HCT116 (cell line): ENCODE results near the gene GALNT14. TPM values are rescaled to one million over a fixed set of nuclear protein-coding genes. Genes with fewer than 3 reads are reported as not detected.

Source experiments
- ATAC-seq: fragments of 200-7000 bp; cut with Tn5 transposase; 2 replicates; pipeline ENCODE4 v1.9.1; 2020; ENCODE audit warnings: mild to moderate bottlenecking, moderate library complexity
- BruUV-seq: library from RNA; stranded (reverse); fragments of 400-500 nt; replicated peaks from 2 replicates; lab custom pipeline; 2021; lab: Mats Ljungman, UMichigan
- CTCF ChIA-PET: fragments of 300-600 bp; sonication (Branson Sonifier 250); formaldehyde crosslinking; loops from one replicate; lab custom pipeline; 2021; ENCODE audit warnings: antibody characterized with exemption; lab: Charles Lee
- POLR2A ChIA-PET: fragments of 300-600, 350-600 bp; sonication (Branson Sonifier 250); formaldehyde crosslinking; loops from one replicate; lab custom pipeline; 2021; ENCODE audit warnings: antibody characterized with exemption; lab: Charles Lee
- RAD21 ChIA-PET, 2 experiments: fragments of 300-600 bp; sonication (Branson Sonifier 250); formaldehyde crosslinking; loops; one replicate each; lab custom pipeline; 2023; ENCODE audit warnings: low total read pairs in 2 of 2; ENCODE audit not compliant: uncharacterized antibody in 2 of 2, unreplicated experiment in 2 of 2, low non-redundant PET in 1 of 2; lab: Charles Lee
- DNase-seq: peaks from one replicate; pipeline ENCODE4 v3.0.0-alpha.2; 2010; ENCODE audit warnings: low read depth, low spot score
- H2AFZ ChIP-seq: fragments of 200-600 bp; shearing (Covaris generic), sonication (generic); 2 replicates; pipeline ENCODE4 v1.6.1; 2017; ENCODE audit warnings: low read depth, mixed run types, mixed read lengths, antibody characterized with exemption, low read length; ENCODE audit not compliant: poor library complexity, severe bottlenecking
- H3K27ac ChIP-seq: 2 replicates; pipeline ENCODE4 v1.5.1; 2012; ENCODE audit warnings: low read depth, low read length
- H3K27me3 ChIP-seq: fragments of 200-600 bp; sonication (generic); 2 replicates; pipeline ENCODE4 v1.6.1; 2016; ENCODE audit warnings: mixed run types, low read length, mixed read lengths; ENCODE audit not compliant: insufficient read depth
- H3K36me3 ChIP-seq, 2 experiments: fragments of 200-500 bp in 1 of 2; fragments of 200-600 bp in 1 of 2; sonication (Bioruptor generic) in 1 of 2; sonication (generic) in 1 of 2; 2 replicates each; pipeline versions ENCODE4 v1.5.1 to v1.6.1; 2014 to 2016; ENCODE audit warnings: low read length in 2 of 2, inconsistent platforms in 1 of 2, mixed read lengths in 1 of 2, mixed run types in 1 of 2; ENCODE audit not compliant: insufficient read depth in 2 of 2, control insufficient read depth in 1 of 2
- H3K4me1 ChIP-seq, 2 experiments: fragments of 200-600 bp in 1 of 2; sonication (generic) in 1 of 2; 2 replicates each; pipeline versions ENCODE4 v1.5.1 to v1.6.1; 2012 to 2017; ENCODE audit warnings: low read length in 2 of 2, inconsistent platforms in 1 of 2, mild to moderate bottlenecking in 1 of 2, mixed read lengths in 1 of 2, mixed run types in 1 of 2, moderate library complexity in 1 of 2; ENCODE audit not compliant: insufficient read depth in 2 of 2, control insufficient read depth in 1 of 2
- H3K4me2 ChIP-seq: fragments of 200-600 bp; sonication (generic); 2 replicates; pipeline ENCODE4 v1.6.1; 2017; ENCODE audit warnings: mixed run types, low read length, mixed read lengths
- H3K4me3 ChIP-seq, 2 experiments: fragments of 200-600 bp in 1 of 2; sonication (generic) in 1 of 2; replicated peaks in 1 of 2; 2 replicates each; pipeline ENCODE4 v1.5.1; 2011 to 2016; ENCODE audit warnings: low read length in 2 of 2, control low read depth in 1 of 2, low read depth in 1 of 2, mild to moderate bottlenecking in 1 of 2, mixed read lengths in 1 of 2, mixed run types in 1 of 2
- H3K79me2 ChIP-seq: fragments of 200-600 bp; sonication (generic); 2 replicates; pipeline ENCODE4 v1.6.1; 2017; ENCODE audit warnings: mild to moderate bottlenecking, mixed run types, low read length, moderate library complexity, mixed read lengths; ENCODE audit not compliant: insufficient read depth
- H3K9ac ChIP-seq: fragments of 200-600 bp; sonication (generic); 2 replicates; pipeline ENCODE4 v1.6.1; 2016; ENCODE audit warnings: low read length, mixed read lengths
- H3K9me2 ChIP-seq: fragments of 200-600 bp; sonication (generic), shearing (Covaris generic); 2 replicates; pipeline ENCODE4 v1.6.1; 2017; ENCODE audit warnings: mixed run types, mild to moderate bottlenecking, moderate library complexity; ENCODE audit not compliant: insufficient read depth
- H3K9me3 ChIP-seq, 2 experiments: fragments of 200-500 bp in 1 of 2; fragments of 200-600 bp in 1 of 2; sonication (Bioruptor generic) in 1 of 2; sonication (generic) in 1 of 2; 2 replicates each; pipeline ENCODE4 v1.6.1; 2014 to 2017; ENCODE audit warnings: low read length in 2 of 2, mixed read lengths in 2 of 2, inconsistent platforms in 1 of 2, low read depth in 1 of 2, mild to moderate bottlenecking in 1 of 2, mixed run types in 1 of 2, moderate library complexity in 1 of 2; ENCODE audit not compliant: control insufficient read depth in 1 of 2, insufficient read depth in 1 of 2
- H4K20me1 ChIP-seq: fragments of 200-600 bp; sonication (generic), shearing (Covaris generic); 2 replicates; pipeline ENCODE4 v1.6.1; 2017; ENCODE audit warnings: mixed run types, mild to moderate bottlenecking, moderate library complexity; ENCODE audit not compliant: insufficient read depth
- EGR1 ChIP-seq: IDR thresholded peaks from 2 replicates; pipeline ENCODE4 v1.6.1; 2012; ENCODE audit warnings: low read depth
- RAD21 ChIP-seq: IDR thresholded peaks from 2 replicates; pipeline ENCODE4 v1.6.1; 2012; ENCODE audit warnings: low read depth, mild to moderate bottlenecking
- SRF ChIP-seq: IDR thresholded peaks from 2 replicates; pipeline ENCODE4 v1.6.1; 2012; ENCODE audit warnings: low read depth
- intact Hi-C: fragments of 100-400 bp; cut with micrococcal nuclease; formaldehyde crosslinking; loops from 2 replicates; pipeline ENCODE4 v1.10.0; 2022
- total RNA-seq: library from RNA; stranded (reverse); gene quantifications from one replicate; pipeline ENCODE4 v1.2.1, GENCODE V29; 2021; ENCODE audit not compliant: unreplicated experiment
- TF ChIP-seq, protein P1 (sequence below), 3 experiments: fragments of 200-600 bp in 1 of 3; sonication (generic) in 1 of 3; IDR thresholded peaks in 2 of 3; conservative IDR thresholded peaks in 1 of 3; 2 replicates each; pipeline ENCODE4 v1.5.1; 2012 to 2017; ENCODE audit warnings: low read depth in 2 of 3, low read length in 2 of 3, antibody characterized with exemption in 1 of 3, borderline replicate concordance in 1 of 3, control low read depth in 1 of 3, mild to moderate bottlenecking in 1 of 3, mixed read lengths in 1 of 3, mixed run types in 1 of 3, moderate library complexity in 1 of 3; ENCODE audit not compliant: insufficient read depth in 1 of 3
- TF ChIP-seq, protein P2 (sequence below): IDR thresholded peaks from 2 replicates; pipeline ENCODE4 v1.6.1; 2011; ENCODE audit warnings: mild to moderate bottlenecking, low read length, moderate library complexity; ENCODE audit not compliant: insufficient replicate concordance; ENCODE audit errors: extremely low read depth

The GALNT14 gene
- total RNA-seq, 1 experiment from 2014 or later: 11.2 TPM

DNA sequence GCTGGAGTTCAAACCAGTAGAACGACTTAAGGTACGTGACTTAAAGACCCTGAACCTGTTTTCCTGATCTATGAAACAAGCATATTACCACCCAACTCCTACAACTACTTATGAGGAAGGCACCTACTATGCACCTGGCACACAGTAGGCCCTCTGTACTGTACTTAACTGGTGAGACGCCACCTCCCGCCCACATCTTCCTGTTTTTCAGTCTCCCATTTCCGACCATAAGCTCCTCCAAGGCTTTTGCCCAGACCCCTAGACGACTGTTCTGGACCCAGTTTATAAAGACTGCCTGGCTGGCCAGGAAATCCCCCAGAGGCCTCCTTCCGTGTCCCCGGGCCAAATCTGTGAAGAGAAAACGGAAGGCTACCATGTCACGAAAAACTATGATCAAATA lies 1.5 kb downstream of the GALNT14 start (continued):
- TF ChIP-seq, protein P1, sequence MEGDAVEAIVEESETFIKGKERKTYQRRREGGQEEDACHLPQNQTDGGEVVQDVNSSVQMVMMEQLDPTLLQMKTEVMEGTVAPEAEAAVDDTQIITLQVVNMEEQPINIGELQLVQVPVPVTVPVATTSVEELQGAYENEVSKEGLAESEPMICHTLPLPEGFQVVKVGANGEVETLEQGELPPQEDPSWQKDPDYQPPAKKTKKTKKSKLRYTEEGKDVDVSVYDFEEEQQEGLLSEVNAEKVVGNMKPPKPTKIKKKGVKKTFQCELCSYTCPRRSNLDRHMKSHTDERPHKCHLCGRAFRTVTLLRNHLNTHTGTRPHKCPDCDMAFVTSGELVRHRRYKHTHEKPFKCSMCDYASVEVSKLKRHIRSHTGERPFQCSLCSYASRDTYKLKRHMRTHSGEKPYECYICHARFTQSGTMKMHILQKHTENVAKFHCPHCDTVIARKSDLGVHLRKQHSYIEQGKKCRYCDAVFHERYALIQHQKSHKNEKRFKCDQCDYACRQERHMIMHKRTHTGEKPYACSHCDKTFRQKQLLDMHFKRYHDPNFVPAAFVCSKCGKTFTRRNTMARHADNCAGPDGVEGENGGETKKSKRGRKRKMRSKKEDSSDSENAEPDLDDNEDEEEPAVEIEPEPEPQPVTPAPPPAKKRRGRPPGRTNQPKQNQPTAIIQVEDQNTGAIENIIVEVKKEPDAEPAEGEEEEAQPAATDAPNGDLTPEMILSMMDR (IDR thresholded peaks at IDR 0.05 in 2 of 3, conservative IDR thresholded peaks at IDR 0.05 in 1 of 3; ENCODE audit: borderline replicate concordance in 1 of 3, insufficient read depth in 1 of 3, low read depth in 2 of 3, low read length in 2 of 3): no peak
- TF ChIP-seq, protein P2, sequence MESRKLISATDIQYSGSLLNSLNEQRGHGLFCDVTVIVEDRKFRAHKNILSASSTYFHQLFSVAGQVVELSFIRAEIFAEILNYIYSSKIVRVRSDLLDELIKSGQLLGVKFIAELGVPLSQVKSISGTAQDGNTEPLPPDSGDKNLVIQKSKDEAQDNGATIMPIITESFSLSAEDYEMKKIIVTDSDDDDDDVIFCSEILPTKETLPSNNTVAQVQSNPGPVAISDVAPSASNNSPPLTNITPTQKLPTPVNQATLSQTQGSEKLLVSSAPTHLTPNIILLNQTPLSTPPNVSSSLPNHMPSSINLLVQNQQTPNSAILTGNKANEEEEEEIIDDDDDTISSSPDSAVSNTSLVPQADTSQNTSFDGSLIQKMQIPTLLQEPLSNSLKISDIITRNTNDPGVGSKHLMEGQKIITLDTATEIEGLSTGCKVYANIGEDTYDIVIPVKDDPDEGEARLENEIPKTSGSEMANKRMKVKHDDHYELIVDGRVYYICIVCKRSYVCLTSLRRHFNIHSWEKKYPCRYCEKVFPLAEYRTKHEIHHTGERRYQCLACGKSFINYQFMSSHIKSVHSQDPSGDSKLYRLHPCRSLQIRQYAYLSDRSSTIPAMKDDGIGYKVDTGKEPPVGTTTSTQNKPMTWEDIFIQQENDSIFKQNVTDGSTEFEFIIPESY: no peak

GRCh38 chr2:31136000-31136399 lies 2.2 kb downstream of the GALNT14 start:
- peaks cover 43% of the 10 kb centered on the region; the same call in 1 of the 2 replicates for H3K79me2 ChIP-seq
- no peak overlapping the region for H2AFZ ChIP-seq
- H3K4me1 ChIP-seq: peaks cover 0 to 27% of the 10 kb centered on the region in 2 experiments; a peak in 2 of 4 replicates
- H4K20me1 ChIP-seq: no peaks in the 10 kb centered on the region; the same call in none of the 2 replicates
- no peak overlapping the region for H3K9ac ChIP-seq
- no peak for TF ChIP-seq RAD21
- TF ChIP-seq SRF: no peak
- TF ChIP-seq EGR1: no peak
- intact Hi-C loops: no loop called here
- ATAC-seq (no peak), DNase-seq (no peak)
- ChIA-PET CTCF (no interaction called here), POLR2A (no interaction called here), RAD21 (no interaction called here)
- H3K36me3 ChIP-seq: no peaks in the 10 kb centered on the region
- peaks cover 7% of the 10 kb centered on the region for H3K27me3 ChIP-seq
- H3K4me3 ChIP-seq: no peak overlapping the region
- H3K27ac ChIP-seq: no peak overlapping the region
- no TSS peak for BruUV-seq
- H3K9me3 ChIP-seq: no peaks in the 10 kb centered on the region
- H3K4me2 ChIP-seq: peak overlapping the region; percentile 81; the same call in 1 of the 2 replicates
- H3K9me2 ChIP-seq: no peaks in the 10 kb centered on the region
